ENCODE data around the gene CSTB. TPM values are rescaled to one million over a fixed set of nuclear protein-coding genes. Genes with fewer than 3 reads are reported as not detected.

CSTB gene
- total RNA-seq, 1 donor from 2014 or later: 36.1 TPM

DNA sequence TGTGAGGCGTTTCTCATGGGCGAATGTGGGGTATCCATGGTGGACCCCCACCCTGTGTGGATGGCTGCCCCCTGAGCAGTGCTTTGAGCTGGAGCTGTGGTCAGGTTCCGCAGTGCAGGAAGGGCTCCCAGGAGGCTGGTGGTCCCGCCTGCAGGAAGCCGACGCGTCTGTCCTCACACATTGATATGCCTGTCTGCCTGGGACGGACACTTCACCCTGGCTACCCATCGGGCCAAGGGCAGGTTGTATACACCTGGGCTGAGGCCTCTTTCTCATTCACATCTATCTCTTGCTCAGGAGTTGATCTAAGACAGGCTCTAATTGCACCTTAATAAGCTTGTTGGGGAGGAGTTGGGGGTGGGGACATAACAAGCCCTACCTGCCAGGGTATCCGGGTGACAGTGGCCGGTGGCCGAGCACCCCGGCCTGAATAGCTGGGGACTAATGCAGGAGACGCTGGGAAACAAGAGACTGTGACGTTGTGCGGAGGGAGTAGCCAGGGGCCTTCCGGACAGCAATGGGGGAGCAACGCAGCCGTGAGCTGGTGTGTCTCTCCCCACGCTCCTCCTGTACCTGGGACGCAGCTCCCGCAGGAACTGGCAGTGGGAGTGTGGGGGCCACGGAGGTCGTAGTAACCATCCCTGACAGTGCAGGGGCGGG, 35.5 kb downstream of the CSTB start:
- DNase-seq (no peak), ATAC-seq (ENCODE audit: poor library complexity) (peak; percentile 26)
- intact Hi-C loops (cut with DNase I): no loop called here

DNA sequence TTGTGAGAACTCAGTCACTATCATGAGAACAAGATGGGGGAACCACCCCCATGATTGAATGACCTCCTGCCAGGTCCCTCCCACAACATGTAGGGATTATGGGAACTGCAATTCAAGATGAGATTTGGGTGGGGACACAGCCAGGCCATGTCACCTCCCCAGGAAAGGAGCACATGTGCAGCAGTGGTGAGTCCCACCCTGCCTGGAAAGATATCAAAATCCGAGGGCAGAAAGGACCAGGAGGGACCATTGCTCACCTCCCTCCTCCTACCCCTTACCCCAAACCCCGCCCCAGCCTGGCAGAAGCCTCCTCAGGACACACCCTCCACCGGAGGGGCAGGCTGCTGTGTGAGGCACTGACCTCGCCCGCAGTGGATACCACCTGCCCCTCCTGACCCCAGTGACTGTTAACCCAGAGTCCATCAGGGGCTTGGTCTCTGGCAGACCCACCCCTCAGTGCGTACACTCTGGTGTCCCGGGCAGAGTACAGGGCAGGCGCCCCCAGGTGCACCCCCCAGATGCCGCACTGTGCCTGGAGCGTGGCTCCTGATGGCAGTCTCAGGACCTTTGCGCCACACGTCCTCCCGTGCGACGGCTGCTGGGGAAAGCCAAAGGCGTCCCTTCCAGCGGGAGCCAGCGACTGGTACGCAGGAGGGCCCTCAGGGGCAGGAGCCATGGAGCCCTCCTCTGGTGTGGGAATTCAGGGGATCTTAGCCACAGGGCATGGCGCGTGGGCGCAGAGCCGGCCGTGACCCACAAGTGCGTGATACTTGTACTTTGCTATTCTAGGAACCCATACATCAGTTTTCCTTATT, 36.3 kb downstream of the CSTB start:
- intact Hi-C loops (cut with DNase I): no loop called here
- DNase-seq: no peak
- ATAC-seq (ENCODE audit: poor library complexity): peak; percentile 4

DNA sequence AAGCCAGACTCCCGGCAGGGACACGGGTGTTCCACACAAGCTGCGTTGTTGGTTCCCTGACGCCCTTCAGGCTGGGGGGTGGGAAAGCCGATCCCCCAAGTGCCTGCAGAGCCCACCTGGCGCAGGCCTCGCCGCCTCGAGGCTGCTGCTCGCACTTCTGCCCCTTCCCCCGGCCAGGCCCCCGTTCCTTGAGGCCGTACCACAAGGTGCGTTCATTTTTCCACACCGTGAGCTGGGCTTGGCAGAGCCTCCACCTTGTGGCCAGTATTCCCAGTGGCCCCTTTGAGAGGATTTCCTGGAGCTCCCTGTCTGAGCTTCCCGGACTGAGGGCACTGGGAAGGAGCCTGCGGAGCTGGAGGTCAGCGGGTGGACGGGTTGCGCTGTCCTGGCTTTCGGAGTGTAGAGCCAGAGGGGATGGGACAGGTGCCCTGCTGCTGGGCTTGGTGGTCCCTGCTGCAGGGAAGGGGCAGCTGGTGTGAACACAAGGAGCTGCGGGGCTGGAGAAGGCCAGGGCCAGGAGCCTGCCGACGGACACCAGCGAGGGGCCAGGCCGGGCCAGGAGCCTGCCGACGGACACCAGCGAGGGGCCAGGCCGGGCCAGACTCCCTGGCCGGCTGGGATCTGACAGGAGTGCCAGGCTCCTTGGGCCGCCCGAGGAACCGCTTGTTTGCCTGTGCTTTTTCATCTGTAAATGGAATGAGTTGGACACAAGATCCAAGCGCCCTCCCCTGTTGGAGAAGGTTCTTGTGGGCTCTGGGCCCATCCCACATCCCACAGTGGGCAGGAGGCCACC, 38.8 kb downstream of the CSTB start:
- ATAC-seq (ENCODE audit: poor library complexity): no peak
- DNase-seq: no peak
- intact Hi-C loops (cut with DNase I): no loop called here

- no peak for DNase-seq
- ATAC-seq (ENCODE audit: poor library complexity): no peak
- intact Hi-C loops (cut with DNase I): no loop called here
Observed at GRCh38 chr21:43736224-43736883, 39.8 kb downstream of the CSTB start.

DNA sequence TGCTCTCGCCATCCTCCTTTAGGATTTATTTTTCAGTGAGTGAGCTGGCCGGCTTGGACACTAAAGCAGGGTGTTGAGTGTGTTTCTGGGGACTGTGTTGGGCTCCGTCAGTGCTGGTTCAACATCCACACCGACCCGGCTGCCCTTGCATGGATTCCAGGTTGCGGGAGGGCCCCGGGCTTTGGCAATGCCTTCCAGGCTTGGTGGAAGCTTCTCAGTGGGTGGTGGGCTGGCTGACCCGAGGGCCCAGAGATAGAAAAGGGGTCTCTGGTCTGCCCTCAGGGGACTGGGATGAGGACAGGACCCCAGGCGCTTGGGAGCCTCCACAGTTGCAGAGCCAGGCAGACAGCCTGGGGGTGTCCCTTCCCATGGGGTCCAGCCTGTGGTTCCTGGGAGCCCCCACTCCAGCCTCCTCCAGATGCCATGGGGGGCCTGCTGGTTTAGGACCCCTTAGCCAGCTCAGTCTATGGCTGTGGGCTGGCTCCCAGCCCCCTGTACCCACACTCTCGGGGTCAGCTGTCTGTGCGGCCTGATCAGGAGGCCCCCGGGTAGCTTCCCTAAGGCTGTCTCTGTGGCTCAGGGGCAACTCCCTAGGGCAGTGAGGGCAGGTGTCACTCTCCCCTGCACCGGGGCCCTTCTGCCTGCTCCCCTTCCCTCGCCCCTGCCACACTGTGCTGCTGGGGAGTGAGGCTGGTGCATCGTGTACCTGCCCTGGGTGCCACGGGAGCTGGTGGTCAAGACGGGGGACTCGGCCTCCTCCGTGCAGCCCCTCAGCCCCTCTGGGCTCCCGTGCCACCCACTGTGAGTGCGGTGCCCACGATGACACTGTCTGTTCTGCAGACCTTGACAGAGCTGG, 40.6 kb downstream of the CSTB start:
- DNase-seq (no peak), ATAC-seq (ENCODE audit: poor library complexity) (no peak)
- intact Hi-C loops (cut with DNase I): no loop called here

DNA sequence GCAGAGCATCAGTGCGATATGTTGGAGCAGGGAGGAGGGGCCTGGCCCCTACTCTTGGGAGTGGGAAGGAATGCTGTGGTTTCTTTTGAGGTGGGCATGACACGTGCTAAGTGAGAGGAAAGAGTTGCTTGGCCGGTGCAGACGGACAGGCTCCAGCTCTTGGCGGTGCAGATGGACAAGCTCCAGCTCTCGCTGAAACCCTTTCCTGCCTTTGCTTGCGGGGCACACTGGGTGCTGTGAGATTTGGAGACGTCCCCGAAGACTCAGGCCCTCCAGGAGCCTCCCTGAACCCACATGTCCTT, 41.2 kb downstream of the CSTB start:
- ATAC-seq (ENCODE audit: poor library complexity) (peak; percentile 3), DNase-seq (no peak)

DNA sequence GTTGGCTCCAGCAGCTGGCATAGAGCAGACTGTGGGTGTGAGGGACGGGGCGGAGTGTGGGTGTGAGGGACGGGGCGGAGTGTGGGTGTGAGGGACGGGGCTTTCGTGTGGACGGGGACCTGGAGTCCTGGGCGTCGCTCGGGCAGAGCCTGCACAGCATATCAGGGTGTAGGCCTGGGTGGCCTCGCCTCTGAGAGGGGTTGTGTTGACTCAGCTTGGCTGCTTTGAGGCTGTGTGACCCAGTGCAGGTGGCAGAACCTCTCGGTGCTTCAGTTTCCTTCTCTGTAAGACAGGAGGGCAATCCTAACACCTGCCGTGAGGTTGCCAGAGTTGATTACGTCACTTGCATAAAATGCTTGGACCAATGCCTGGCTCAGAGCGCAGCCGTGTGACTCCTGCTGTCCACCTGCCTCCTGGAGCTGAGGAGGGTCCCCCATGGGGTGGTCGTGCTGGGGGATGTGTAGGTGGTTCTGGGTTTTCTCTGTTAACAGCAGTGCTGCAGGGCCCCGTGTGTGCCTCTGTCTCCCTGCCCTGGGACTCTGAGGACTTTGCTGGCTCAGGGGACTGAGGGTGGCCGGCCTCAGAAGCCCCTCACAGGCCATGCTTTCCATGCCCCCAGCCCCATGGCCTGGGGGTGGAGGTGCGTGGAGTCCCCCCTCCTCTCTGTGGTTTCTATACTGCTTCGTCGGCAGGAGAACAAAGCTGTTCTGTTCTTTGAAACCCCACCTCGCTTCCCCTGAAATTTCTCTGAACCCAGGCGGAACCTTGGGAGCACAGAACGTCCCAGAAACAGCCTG, 41.8 kb downstream of the CSTB start:
- no peak for ATAC-seq (ENCODE audit: poor library complexity)
- intact Hi-C loops (cut with DNase I): no loop called here
- no peak for DNase-seq

More for the DNA sequence above, 41.2 kb downstream of the CSTB start:
- intact Hi-C loops (cut with DNase I): no loop called here

DNA sequence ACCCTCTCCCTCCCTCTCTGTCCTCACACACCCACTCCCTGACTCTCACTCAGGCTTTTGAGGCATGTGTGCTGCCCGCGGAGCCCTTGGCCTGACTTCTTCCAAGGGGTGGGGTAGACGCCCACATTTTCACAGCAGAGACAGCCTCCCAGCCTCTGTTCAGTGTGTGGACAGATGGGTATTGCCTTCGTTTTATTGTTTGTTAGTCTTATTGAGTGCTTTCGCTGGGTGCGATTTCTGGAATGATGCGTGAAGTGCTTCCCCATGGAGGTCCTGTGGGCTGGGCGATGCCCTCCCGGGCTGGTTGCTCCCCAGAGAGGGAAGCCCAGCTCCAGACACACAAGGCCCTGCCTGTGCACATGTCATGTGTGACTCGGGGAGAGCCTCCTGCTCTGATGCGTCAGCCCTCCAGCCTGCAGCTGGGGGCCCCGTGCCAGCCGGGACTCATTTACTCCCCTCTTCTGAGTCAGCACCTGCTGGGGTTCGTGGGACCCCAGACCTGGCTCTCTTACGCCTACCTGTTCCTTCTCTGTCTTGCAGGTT, 42.5 kb downstream of the CSTB start:
- ATAC-seq (ENCODE audit: poor library complexity) (no peak), DNase-seq (no peak)
- intact Hi-C loops (cut with DNase I): no loop called here

DNA sequence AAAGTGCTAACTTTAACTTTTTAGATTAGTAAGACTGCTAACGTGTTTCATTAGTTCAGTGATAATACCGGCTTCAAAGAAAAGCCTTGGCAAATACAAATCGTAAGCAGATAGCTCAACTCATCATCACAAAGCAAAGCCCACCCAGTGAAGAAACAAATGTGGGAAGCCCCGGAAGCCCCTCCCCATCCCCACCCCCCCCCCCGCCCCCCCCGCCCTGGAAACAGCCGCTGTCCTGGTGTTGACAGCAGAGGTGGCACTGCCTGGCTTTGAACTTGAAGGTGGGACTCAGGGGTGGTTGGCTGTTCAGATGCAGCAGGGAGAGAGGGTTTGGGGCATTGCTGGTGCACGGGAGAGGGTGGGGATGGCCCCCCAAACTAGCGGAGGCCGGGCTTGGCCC, 43.0 kb downstream of the CSTB start:
- DNase-seq: no peak

GRCh38 chr21:43731891-43732711, 44.0 kb downstream of the CSTB start:
- peak; percentile 59 for DNase-seq
- ATAC-seq (ENCODE audit: poor library complexity): no peak
- intact Hi-C loops (cut with DNase I): no loop called here

More for the DNA sequence above, 43.0 kb downstream of the CSTB start:
- ATAC-seq (ENCODE audit: poor library complexity): no peak
- intact Hi-C loops (cut with DNase I): no loop called here

DNA sequence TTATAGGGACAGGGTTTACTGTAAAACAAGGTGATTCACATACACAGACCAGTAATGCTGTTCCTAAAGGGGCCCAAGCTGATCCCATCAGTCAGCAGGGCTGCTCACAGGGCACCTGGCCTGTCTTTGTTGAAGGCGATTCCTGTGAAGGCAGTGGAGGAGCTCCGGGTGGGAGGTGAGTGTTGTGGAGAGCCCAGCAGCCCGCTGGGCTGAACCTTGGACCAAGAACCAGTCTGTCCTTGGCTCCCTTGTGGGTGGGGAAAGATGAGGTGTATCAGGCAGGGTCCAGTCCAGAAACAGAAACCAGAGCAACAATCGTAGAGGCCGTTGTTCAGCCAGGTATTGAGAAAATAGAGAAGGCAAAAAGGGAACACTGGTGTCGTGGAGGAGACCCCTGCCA, 44.6 kb downstream of the CSTB start:
- intact Hi-C loops (cut with DNase I): no loop called here
- no peak for ATAC-seq (ENCODE audit: poor library complexity)
- no peak for DNase-seq

DNA sequence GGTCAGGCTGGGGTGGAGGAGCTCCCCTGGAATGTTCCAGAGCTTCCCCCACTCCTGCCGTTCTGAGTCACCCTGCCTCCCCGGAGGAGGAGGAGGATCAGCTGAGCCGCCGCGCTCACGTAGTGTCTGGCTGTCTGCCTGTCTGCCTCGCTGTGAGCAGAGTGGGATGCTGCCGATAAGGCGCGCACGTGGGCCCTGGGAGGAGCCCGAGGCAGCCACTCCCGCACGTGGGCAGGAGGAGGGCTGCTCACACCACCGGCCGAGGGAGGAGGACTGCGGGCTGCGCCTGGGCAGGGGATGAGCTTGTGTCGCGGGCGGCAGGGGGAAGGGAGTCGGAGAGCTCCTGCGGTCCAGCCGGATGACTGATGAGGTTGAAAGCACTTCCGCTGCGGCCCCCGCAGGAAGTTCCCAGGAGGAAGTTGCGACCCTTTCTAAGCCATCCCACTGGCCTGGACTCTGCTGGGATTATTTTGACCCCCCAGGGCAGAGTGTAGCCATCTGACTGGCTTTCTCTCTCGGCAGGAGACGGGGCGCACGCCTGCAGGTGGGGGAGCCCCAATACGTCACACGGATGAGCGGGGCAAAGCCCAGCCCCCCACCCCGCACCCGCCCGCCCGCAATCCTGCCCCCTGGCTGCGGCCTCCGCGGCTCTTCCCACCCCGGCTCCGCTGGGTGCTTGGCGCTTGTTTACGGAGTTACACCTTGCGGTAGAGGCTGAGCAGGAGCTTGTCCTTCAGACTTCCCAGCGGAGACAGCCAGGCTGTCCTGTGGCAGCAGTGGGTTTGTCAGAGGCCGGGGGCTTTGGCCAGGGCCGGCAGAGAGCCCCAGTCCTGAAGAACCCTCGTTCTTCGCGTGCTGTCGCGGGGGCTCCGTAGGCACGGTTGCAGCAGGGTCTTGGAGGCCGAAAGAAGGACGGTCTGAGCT, 47.4 kb downstream of the CSTB start:
- peak; percentile 96 for DNase-seq
- peak; percentile 84 for ATAC-seq (ENCODE audit: poor library complexity)
- intact Hi-C loops (cut with DNase I): no loop called here

- intact Hi-C loops (cut with DNase I): no loop called here
- DNase-seq (no peak), ATAC-seq (ENCODE audit: poor library complexity) (peak; percentile 29)
Observed at GRCh38 chr21:43728154-43728466, 48.0 kb downstream of the CSTB start.

GRCh38 chr21:43727519-43728153, 48.5 kb downstream of the CSTB start:
- DNase-seq: peak; percentile 72
- intact Hi-C loops (cut with DNase I): no loop called here

More at GRCh38 chr21:43727519-43728153, 48.5 kb downstream of the CSTB start:
- peak; percentile 38 for ATAC-seq (ENCODE audit: poor library complexity)
